GM12878 (cell line): Measurements from ENCODE around the gene ACD. TPM values are rescaled to one million over a fixed set of nuclear protein-coding genes. Genes with fewer than 3 reads are reported as not detected.
A peak's percentile ranks its signal among the peaks of the same experiment; 100 is the strongest.

ENCODE experiments used
- ATAC-seq: fragments of 200-7000 bp; cut with Tn5 transposase; 3 replicates; pipeline ENCODE4 v1.9.1; 2020; ENCODE audit warnings: mild to moderate bottlenecking, moderate library complexity
- BruUV-seq: library from RNA; stranded (reverse); fragments of 400-500 nt; replicated peaks from 2 replicates; lab custom pipeline; 2021; lab: Mats Ljungman, UMichigan
- CTCF ChIA-PET: fragments of 300-600 bp; sonication (Branson Sonifier 250); formaldehyde crosslinking; extraction: SDS; loops from one replicate; lab custom pipeline; 2021; ENCODE audit warnings: inconsistent platforms; lab: Yijun Ruan, JAX
- POLR2A ChIA-PET: fragments of 350-600 bp; formaldehyde crosslinking; extraction: SDS; loops from one replicate; lab custom pipeline; 2021; ENCODE audit warnings: inconsistent platforms; lab: Charles Lee
- RAD21 ChIA-PET: fragments of 300-600 bp; sonication (Branson Sonifier 250); formaldehyde crosslinking; loops from one replicate; lab custom pipeline; 2023; ENCODE audit warnings: antibody characterized with exemption; ENCODE audit not compliant: unreplicated experiment; lab: Charles Lee
- SMC1A ChIA-PET: fragments of 300-600 bp; sonication (Branson Sonifier 250); formaldehyde crosslinking; loops from one replicate; lab custom pipeline; 2023; ENCODE audit not compliant: unreplicated experiment, uncharacterized antibody; lab: Charles Lee
- DNase-seq: peaks from one replicate; pipeline ENCODE4 v3.0.0-alpha.2; 2011; ENCODE audit warnings: low read depth, low spot score
- FAIRE-seq: peaks from 3 replicates; lab custom pipeline; 2011; peaks lifted over from hg19 to GRCh38; lab: Jason Lieb, UNC
- H2AFZ ChIP-seq: 2 replicates; pipeline ENCODE4 v1.6.0; 2011; ENCODE audit warnings: low read depth, low read length, control low read depth; ENCODE audit not compliant: control insufficient read depth
- H3K27ac ChIP-seq: 2 replicates; pipeline ENCODE4 v1.5.1; 2011; ENCODE audit warnings: control low read depth; ENCODE audit not compliant: control insufficient read depth, insufficient read depth
- H3K27me3 ChIP-seq, 2 experiments: replicated peaks in 1 of 2; 2 replicates each; pipeline versions ENCODE4 v1.6.0 to v1.6.1; 2011; ENCODE audit warnings: low read length in 1 of 2; ENCODE audit not compliant: control insufficient read depth in 2 of 2, insufficient read depth in 2 of 2
- H3K36me3 ChIP-seq, 2 experiments: 2 replicates each; pipeline ENCODE4 v1.5.1; 2011; ENCODE audit warnings: low read length in 1 of 2; ENCODE audit not compliant: control insufficient read depth in 2 of 2, insufficient read depth in 2 of 2
- H3K4me1 ChIP-seq: 2 replicates; pipeline ENCODE4 v1.6.1; 2011; ENCODE audit warnings: mild to moderate bottlenecking, low read length, moderate library complexity, mixed read lengths; ENCODE audit not compliant: control insufficient read depth, insufficient read depth
- H3K4me2 ChIP-seq: 2 replicates; pipeline ENCODE4 v1.6.0; 2011; ENCODE audit warnings: control low read depth; ENCODE audit not compliant: control insufficient read depth, insufficient read depth
- H3K4me3 ChIP-seq: fragments of 200-600 bp; sonication (generic); 2 replicates; pipeline ENCODE4 v1.5.1; 2016
- H3K79me2 ChIP-seq: 2 replicates; pipeline ENCODE4 v1.6.0; 2011; ENCODE audit warnings: low read length; ENCODE audit not compliant: control insufficient read depth, insufficient read depth
- H3K9ac ChIP-seq: 2 replicates; pipeline ENCODE4 v1.8.0; 2011; ENCODE audit warnings: low read length, control low read depth, mixed read lengths; ENCODE audit not compliant: control insufficient read depth, insufficient read depth
- H3K9me3 ChIP-seq: replicated peaks from 3 replicates; pipeline ENCODE4 v1.5.1; 2011; ENCODE audit warnings: mild to moderate bottlenecking, low read length; ENCODE audit not compliant: control insufficient read depth, insufficient read depth
- H4K20me1 ChIP-seq: 2 replicates; pipeline ENCODE4 v1.6.0; 2011; ENCODE audit not compliant: control insufficient read depth, insufficient read depth
- CBX3 ChIP-seq: fragments of 200-600 bp; sonication (generic); IDR thresholded peaks from 2 replicates; pipeline ENCODE4 v1.6.1; 2016; ENCODE audit warnings: low read depth, borderline replicate concordance
- CEBPB ChIP-seq, 2 experiments: fragments of 150-350 bp in 1 of 2; IDR thresholded peaks; 2 replicates each; pipeline ENCODE4 v1.6.1; 2012 to 2014; ENCODE audit warnings: low read depth in 2 of 2, low read length in 2 of 2, borderline replicate concordance in 1 of 2, inconsistent platforms in 1 of 2
- FOXK2 ChIP-seq: fragments of 450-650 bp; IDR thresholded peaks from 2 replicates; pipeline ENCODE4 v1.6.1; 2017; ENCODE audit warnings: mild to moderate bottlenecking, moderate library complexity
- HDAC2 ChIP-seq: fragments of 200-600 bp; sonication (generic); IDR thresholded peaks from 2 replicates; pipeline ENCODE4 v1.6.1; 2017
- IRF3 ChIP-seq: fragments of 450-650 bp; IDR thresholded peaks from 2 replicates; pipeline ENCODE4 v1.6.1; 2014; ENCODE audit warnings: mild to moderate bottlenecking
- MEF2A ChIP-seq: IDR thresholded peaks from 2 replicates; pipeline ENCODE4 v1.6.1; 2011; ENCODE audit warnings: low read depth, mild to moderate bottlenecking, low read length, moderate library complexity; ENCODE audit not compliant: insufficient read depth
- PKNOX1 ChIP-seq: fragments of 450-650 bp; IDR thresholded peaks from 2 replicates; pipeline ENCODE4 v1.6.1; 2016; ENCODE audit warnings: mild to moderate bottlenecking
- POLR2AphosphoS2 ChIP-seq: IDR thresholded peaks from 2 replicates; pipeline ENCODE4 v1.6.1; 2011; ENCODE audit warnings: low read depth, mild to moderate bottlenecking, low read length, improper control_type of control experiment, moderate library complexity
- ZBED1 ChIP-seq: IDR thresholded peaks from 2 replicates; pipeline ENCODE4 v1.6.1; 2016; ENCODE audit warnings: borderline replicate concordance
- ZNF207 ChIP-seq: fragments of 450-650 bp; IDR thresholded peaks from 2 replicates; pipeline ENCODE4 v1.6.1; 2014; ENCODE audit warnings: antibody characterized with exemption, mild to moderate bottlenecking, borderline replicate concordance
- ZNF687 ChIP-seq: fragments of 450-650 bp; IDR thresholded peaks from 2 replicates; pipeline ENCODE4 v1.6.1; 2017; ENCODE audit warnings: mild to moderate bottlenecking, moderate library complexity
- WGBS: methylation state at CpG from one replicate; pipeline ENCODE4 v1.1.6; 2016; ENCODE audit warnings: low lambda C conversion rate; ENCODE audit not compliant: insufficient replicate concordance, insufficient coverage; ENCODE audit errors: missing lambda C conversion rate; 5-methylcytosine and 5-hydroxymethylcytosine counted together
- in situ Hi-C: fragments of 300-500 bp; cut with MboI; formaldehyde crosslinking; loops from 9 replicates; pipeline ENCODE4 v1.14.3; 2018; ENCODE audit warnings: mixed read lengths
- intact Hi-C: fragments of 100-400 bp; cut with micrococcal nuclease; formaldehyde crosslinking; loops from one replicate; pipeline ENCODE4 v1.14.2; 2022; ENCODE audit not compliant: unreplicated experiment
- polyA plus RNA-seq, 11 experiments: library from polyadenylated mRNA; depleted of rRNA in 4 of 11; unstranded in 6 of 11; stranded (reverse) in 5 of 11; fragments of >200 nt; fragmentation: Nextera tagmentation in 4 of 11; fragmentation: Illumina TruSeq in 1 of 11; extraction: Ambion mirVana in 4 of 11; extraction: Trizol in 1 of 11; gene quantifications; 1 replicate in 1 of 11; 2 replicates in 10 of 11; pipeline versions ENCODE4 v1.2.1 to v1.2.3, GENCODE V29; 2011 to 2016; ENCODE audit warnings: inconsistent platforms in 2 of 11, missing spikeins in 2 of 11, low read depth in 1 of 11
- total RNA-seq, 4 experiments: library from RNA; depleted of rRNA in 3 of 4; stranded (reverse); fragments of >200 nt in 3 of 4; fragmentation: Illumina TruSeq in 1 of 4; extraction: Trizol in 1 of 4; gene quantifications; 2 replicates each; pipeline versions ENCODE4 v1.2.1 to v1.2.3, GENCODE V29; 2013 to 2021
- TF ChIP-seq, protein P1 (sequence below): fragments of 450-650 bp; IDR thresholded peaks from 2 replicates; pipeline ENCODE4 v1.6.1; 2016; ENCODE audit warnings: mild to moderate bottlenecking

The ACD gene
- total and polyA plus RNA-seq, 10 of the 15 experiments (the other 5 are each of a cell fraction or from before 2014, with no cell fraction given) = 2.9 to 46.7 (median 23.9) TPM

- Histone ChIP-seq H3K27me3 (no peaks in the 10 kb centered on the region), H3K4me1 (peaks cover 13% of the 10 kb centered on the region), H3K4me3 (no peak overlapping the region), H3K27ac (no peak overlapping the region), H4K20me1 (no peaks in the 10 kb centered on the region), H3K4me2 (peak overlapping the region; percentile 78; the same call in 1 of the 2 replicates), H3K9me3 (no peaks in the 10 kb centered on the region), H3K9ac (no peak overlapping the region), H2AFZ (no peak overlapping the region), H3K79me2 (peaks cover 12% of the 10 kb centered on the region), H3K36me3 (peaks cover 9 to 10% of the 10 kb centered on the region in 2 experiments; a peak in 3 of 4 replicates)
- CTCF ChIA-PET = interaction anchor here (1.4 to 11.9 kb wide), 3 partner anchors 17 to 144 kb away, joined by 5 to 196 read pairs (median 12); partner anchors contain the start of genes CARMIL2 and CTCF
- RAD21 ChIA-PET = interaction anchor here (0.7 kb wide), 1 partner anchor 17 kb away, joined by 4 read pairs; the partner anchor contains the start of gene CARMIL2
- no peak for ATAC-seq
- SMC1A ChIA-PET = interaction anchor here (1.0 to 1.4 kb wide), 2 partner anchors 18 to 154 kb away, joined by 3 read pairs; partner anchors contain the start of gene CARMIL2
- no TSS peak for BruUV-seq
- in situ Hi-C loops = no loop called here
- 97% methylated on average over 34 of the region's 34 CpGs for WGBS
- no peak for DNase-seq
- FAIRE-seq = no peak
- POLR2A ChIA-PET = no interaction called here
- intact Hi-C loops = loop anchor here (5.0 kb wide), 1 partner anchor 505 kb away; the partner anchor contains the start of genes FBXL8 and TRADD
- TF ChIP-seq ZNF207 (no peak), HDAC2 (no peak), POLR2AphosphoS2 (no peak), IRF3 (no peak), ZBED1 (no peak), CBX3 (no peak), MEF2A (no peak), CEBPB (IDR thresholded peaks at IDR 0.05; ENCODE audit: borderline replicate concordance in 1 of 2, low read depth in 2 of 2, low read length in 2 of 2) (no peak), PKNOX1 (no peak), FOXK2 (no peak), ZNF687 (no peak)
- TF ChIP-seq, protein P1, sequence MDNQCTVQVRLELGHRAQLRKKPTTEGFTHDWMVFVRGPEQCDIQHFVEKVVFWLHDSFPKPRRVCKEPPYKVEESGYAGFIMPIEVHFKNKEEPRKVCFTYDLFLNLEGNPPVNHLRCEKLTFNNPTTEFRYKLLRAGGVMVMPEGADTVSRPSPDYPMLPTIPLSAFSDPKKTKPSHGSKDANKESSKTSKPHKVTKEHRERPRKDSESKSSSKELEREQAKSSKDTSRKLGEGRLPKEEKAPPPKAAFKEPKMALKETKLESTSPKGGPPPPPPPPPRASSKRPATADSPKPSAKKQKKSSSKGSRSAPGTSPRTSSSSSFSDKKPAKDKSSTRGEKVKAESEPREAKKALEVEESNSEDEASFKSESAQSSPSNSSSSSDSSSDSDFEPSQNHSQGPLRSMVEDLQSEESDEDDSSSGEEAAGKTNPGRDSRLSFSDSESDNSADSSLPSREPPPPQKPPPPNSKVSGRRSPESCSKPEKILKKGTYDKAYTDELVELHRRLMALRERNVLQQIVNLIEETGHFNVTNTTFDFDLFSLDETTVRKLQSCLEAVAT = no peak
These were observed 2.0 kb upstream of the ACD start for GRCh38 chr16:67661886-67662652.
